Activated effector memory CD4-positive, alpha-beta T cell treated with Interleukin-2 at 50 U/mL for 16 hours (primary cell): Measurements from ENCODE around the gene IFITM10.

Experiments
- DNase-seq: peaks from one replicate; pipeline ENCODE4 v3.0.0-alpha.2; 2020

Gene IFITM10

GRCh38 chr11:1736447-1736992 lies 13.9 kb downstream of the IFITM10 start:
- DNase-seq, result no peak

- DNase-seq, result no peak
These were observed 15.1 kb downstream of the IFITM10 start for GRCh38 chr11:1735271-1735670.

- no peak for DNase-seq
These were observed 15.7 kb downstream of the IFITM10 start for GRCh38 chr11:1734641-1735081.

- no peak for DNase-seq
These were observed 16.4 kb downstream of the IFITM10 start for GRCh38 chr11:1733716-1734640.

GRCh38 chr11:1733009-1733715 lies 17.2 kb downstream of the IFITM10 start:
- no peak for DNase-seq

GRCh38 chr11:1732418-1733008 lies 17.9 kb downstream of the IFITM10 start:
- no peak for DNase-seq

- DNase-seq, result no peak
These were observed 18.8 kb downstream of the IFITM10 start for GRCh38 chr11:1731451-1732059.

GRCh38 chr11:1730059-1730629 lies 20.3 kb downstream of the IFITM10 start:
- DNase-seq, result no peak

GRCh38 chr11:1729692-1730011 lies 20.7 kb downstream of the IFITM10 start:
- no peak for DNase-seq

GRCh38 chr11:1728931-1729691 lies 21.3 kb downstream of the IFITM10 start:
- no peak for DNase-seq

GRCh38 chr11:1728301-1728700 lies 22.1 kb downstream of the IFITM10 start:
- no peak for DNase-seq

GRCh38 chr11:1727861-1728260 lies 22.5 kb downstream of the IFITM10 start:
- DNase-seq, result no peak

- no peak for DNase-seq
These were observed 23.2 kb downstream of the IFITM10 start for GRCh38 chr11:1727096-1727690.

GRCh38 chr11:1719781-1720180 lies 30.6 kb downstream of the IFITM10 start:
- no peak for DNase-seq

GRCh38 chr11:1718326-1718725 lies 32.1 kb downstream of the IFITM10 start:
- DNase-seq, result no peak

- no peak for DNase-seq
These were observed 32.6 kb downstream of the IFITM10 start for GRCh38 chr11:1717745-1718144.

GRCh38 chr11:1714908-1715885 lies 35.2 kb downstream of the IFITM10 start:
- no peak for DNase-seq

GRCh38 chr11:1708716-1709115 lies 41.7 kb downstream of the IFITM10 start:
- no peak for DNase-seq

- no peak for DNase-seq
These were observed 42.6 kb downstream of the IFITM10 start for GRCh38 chr11:1707751-1708150.
